SU-DHL-6 (cell line): ENCODE results near the gene TSPAN1.

Experiments
- CTCF ChIP-seq: fragments of 200-600 bp; sonication (generic); IDR thresholded peaks from one replicate; pipeline ENCODE4 v1.5.1; 2017; ENCODE audit warnings: antibody characterized with exemption, mild to moderate bottlenecking, low read length, moderate library complexity; ENCODE audit not compliant: insufficient read depth, poor library complexity, severe bottlenecking
- EZH2phosphoT487 ChIP-seq: fragments of 200-600 bp; sonication (generic), shearing (Covaris generic); conservative IDR thresholded peaks from 2 replicates; pipeline ENCODE4 v1.6.1; 2018; ENCODE audit warnings: mild to moderate bottlenecking, antibody characterized with exemption, low read length, moderate library complexity, mixed read lengths

- peak; percentile 99 for TF ChIP-seq CTCF
- TF ChIP-seq EZH2phosphoT487, result no peak
Observed at GRCh38 chr1:46223472-46223943, 48.6 kb downstream of the TSPAN1 start.
